Endothelial cell (in vitro differentiated cells): ENCODE results near the gene CDK13. TPM values are rescaled to one million over a fixed set of nuclear protein-coding genes. Genes with fewer than 3 reads are reported as not detected.

Source experiments
- DNase-seq: peaks from one replicate; pipeline ENCODE4 v3.0.0; 2021; ENCODE audit warnings: low spot score
- H3K27ac Mint-ChIP-seq: one replicate; pipeline ENCODE4 v1.8.0; 2021; ENCODE audit warnings: mixed read lengths, inconsistent platforms; ENCODE audit not compliant: unreplicated experiment
- H3K27me3 Mint-ChIP-seq: one replicate; pipeline ENCODE4 v1.8.0; 2021; ENCODE audit warnings: mild to moderate bottlenecking, moderate library complexity, mixed read lengths, inconsistent platforms; ENCODE audit not compliant: unreplicated experiment
- H3K36me3 Mint-ChIP-seq: one replicate; pipeline ENCODE4 v1.8.0; 2021; ENCODE audit warnings: mild to moderate bottlenecking, low read depth, mixed read lengths, inconsistent platforms; ENCODE audit not compliant: unreplicated experiment
- H3K4me1 Mint-ChIP-seq: one replicate; pipeline ENCODE4 v1.8.0; 2021; ENCODE audit warnings: mild to moderate bottlenecking, mixed read lengths, inconsistent platforms; ENCODE audit not compliant: unreplicated experiment
- H3K4me3 Mint-ChIP-seq: one replicate; pipeline ENCODE4 v1.8.0; 2021; ENCODE audit warnings: mild to moderate bottlenecking, mixed read lengths, inconsistent platforms; ENCODE audit not compliant: unreplicated experiment
- H3K9me3 Mint-ChIP-seq: one replicate; pipeline ENCODE4 v1.8.0; 2021; ENCODE audit warnings: mixed read lengths, inconsistent platforms; ENCODE audit not compliant: unreplicated experiment
- CTCF ChIP-seq: fragments of 200-600 bp; sonication (generic); IDR thresholded peaks from one replicate; pipeline ENCODE4 v1.5.0; 2021; ENCODE audit warnings: antibody characterized with exemption; ENCODE audit not compliant: unreplicated experiment
- total RNA-seq: library from RNA; stranded (reverse); fragmentation: NEBNext Ultra II Directional; extraction: Animal tissue kit (Norgen Biotek cat#: 25700); gene quantifications from one replicate; pipeline ENCODE4 v1.2.1, GENCODE V29; 2021; ENCODE audit not compliant: unreplicated experiment

Gene CDK13
- total RNA-seq, 1 donor from 2014 or later: 52.9 TPM

GRCh38 chr7:40148671-40149070 is 198.6 kb downstream of the CDK13 start:
- TF ChIP-seq CTCF: no peak
- H3K27ac Mint-ChIP-seq: no peak overlapping the region
- no peaks in the 10 kb centered on the region for H3K36me3 Mint-ChIP-seq
- H3K4me3 Mint-ChIP-seq: no peak overlapping the region
- no peak for DNase-seq
- H3K27me3 Mint-ChIP-seq: peaks cover 2% of the 10 kb centered on the region
- H3K4me1 Mint-ChIP-seq: no peaks in the 10 kb centered on the region
- no peaks in the 10 kb centered on the region for H3K9me3 Mint-ChIP-seq

Other genes starting within 250 kb of the CDK13 start
- 25.0 TPM for gene MPLKIP, start 184.4 kb downstream of the CDK13 start, total RNA-seq
- gene SUGCT, start 184.7 kb downstream of the CDK13 start, total RNA-seq: 1.6 TPM